ENCODE results near the gene PGPEP1.

The PGPEP1 gene

DNA sequence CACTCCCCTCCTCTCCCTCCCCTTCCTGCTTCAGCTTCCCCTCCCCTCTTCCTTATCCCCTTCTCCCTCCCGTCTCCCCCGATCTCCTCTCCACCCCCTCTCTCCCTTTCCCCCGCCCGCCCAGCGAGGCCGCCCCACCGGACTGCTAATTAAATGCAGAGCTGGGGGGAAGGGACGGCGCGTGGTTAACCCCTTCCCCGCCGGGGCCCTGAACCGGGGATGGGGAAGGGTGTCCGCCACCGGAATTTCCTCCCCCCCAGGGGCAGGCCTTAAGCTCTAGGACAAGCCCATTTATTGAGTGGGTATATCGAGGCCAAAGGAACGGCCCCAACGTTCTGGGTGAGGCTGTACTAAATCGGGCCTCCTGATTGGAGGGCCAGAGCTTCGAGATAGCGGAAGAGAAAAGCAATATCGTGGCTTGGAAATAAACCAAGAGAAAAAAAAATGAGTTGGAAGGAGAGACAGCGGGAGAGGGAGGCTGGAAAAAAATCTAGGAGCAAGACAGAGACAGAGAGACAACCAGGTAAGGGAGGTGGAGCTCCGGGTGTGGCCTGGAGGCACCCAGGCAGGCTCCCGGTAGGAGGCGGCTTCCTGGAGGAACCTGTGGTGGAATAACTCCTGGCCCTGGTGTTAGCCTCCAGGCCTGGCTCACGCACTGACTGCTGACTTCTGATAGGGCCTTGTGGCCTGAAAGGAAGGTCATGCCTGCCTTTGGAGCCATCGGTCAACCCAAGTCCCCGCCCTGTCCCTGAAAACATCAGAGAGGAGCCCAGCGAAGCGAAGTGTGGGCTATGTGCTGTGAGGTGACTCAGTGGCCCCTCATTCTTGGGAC, 47.4 kb upstream of the PGPEP1 start:
- peak; percentile 88 to 92 for DNase-seq
- Histone ChIP-seq H3K4me3 (peak overlapping the region; percentile 64), H3K9me3 (no peaks in the 10 kb centered on the region), H3K36me3 (no peaks in the 10 kb centered on the region), H3K4me1 (peaks cover 8 to 40% (median 35%) of the 10 kb centered on the region in 4 donors), H3K27me3 (no peaks in the 10 kb centered on the region), H3K27ac (peak overlapping the region; percentile 95 to 99)
- TF ChIP-seq, protein P1, sequence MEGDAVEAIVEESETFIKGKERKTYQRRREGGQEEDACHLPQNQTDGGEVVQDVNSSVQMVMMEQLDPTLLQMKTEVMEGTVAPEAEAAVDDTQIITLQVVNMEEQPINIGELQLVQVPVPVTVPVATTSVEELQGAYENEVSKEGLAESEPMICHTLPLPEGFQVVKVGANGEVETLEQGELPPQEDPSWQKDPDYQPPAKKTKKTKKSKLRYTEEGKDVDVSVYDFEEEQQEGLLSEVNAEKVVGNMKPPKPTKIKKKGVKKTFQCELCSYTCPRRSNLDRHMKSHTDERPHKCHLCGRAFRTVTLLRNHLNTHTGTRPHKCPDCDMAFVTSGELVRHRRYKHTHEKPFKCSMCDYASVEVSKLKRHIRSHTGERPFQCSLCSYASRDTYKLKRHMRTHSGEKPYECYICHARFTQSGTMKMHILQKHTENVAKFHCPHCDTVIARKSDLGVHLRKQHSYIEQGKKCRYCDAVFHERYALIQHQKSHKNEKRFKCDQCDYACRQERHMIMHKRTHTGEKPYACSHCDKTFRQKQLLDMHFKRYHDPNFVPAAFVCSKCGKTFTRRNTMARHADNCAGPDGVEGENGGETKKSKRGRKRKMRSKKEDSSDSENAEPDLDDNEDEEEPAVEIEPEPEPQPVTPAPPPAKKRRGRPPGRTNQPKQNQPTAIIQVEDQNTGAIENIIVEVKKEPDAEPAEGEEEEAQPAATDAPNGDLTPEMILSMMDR (IDR thresholded peaks at IDR 0.05) = no peak
- intact Hi-C loops (cut with DNase I; ENCODE audit: low total_unique reads) = no loop called here

- Histone ChIP-seq H3K4me1 (peaks cover 8 to 40% (median 35%) of the 10 kb centered on the region in 4 donors), H3K27me3 (no peaks in the 10 kb centered on the region), H3K36me3 (no peaks in the 10 kb centered on the region), H3K9me3 (no peaks in the 10 kb centered on the region), H3K27ac (peak overlapping the region; percentile 95 to 99), H3K4me3 (peak overlapping the region; percentile 64)
- peak in 1 of 2 donors; percentile 37 for DNase-seq
- TF ChIP-seq, protein P1 (IDR thresholded peaks at IDR 0.05) = no peak
- intact Hi-C loops (cut with DNase I; ENCODE audit: low total_unique reads) = no loop called here
These were observed 46.5 kb upstream of the PGPEP1 start for GRCh38 chr19:18293642-18294466.

DNA sequence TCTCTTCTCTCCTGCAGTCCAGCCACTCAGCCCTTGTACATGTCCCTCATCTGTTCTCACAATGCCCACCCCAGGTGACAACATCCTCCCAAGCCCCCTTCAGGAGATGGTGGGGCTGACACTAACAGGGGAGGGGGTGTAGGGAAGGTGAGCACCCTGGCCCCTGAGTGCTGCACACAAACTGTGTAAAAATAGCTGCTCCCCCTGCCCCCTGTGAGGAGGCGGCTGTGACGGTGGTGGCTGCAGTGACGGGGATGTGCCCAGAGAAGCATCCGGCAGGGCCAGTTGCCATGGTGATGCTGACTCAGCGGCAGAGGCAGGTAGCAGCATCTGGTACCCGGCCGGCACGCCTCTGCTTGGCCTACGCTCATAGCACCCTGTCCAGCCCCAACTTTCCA, 45.9 kb upstream of the PGPEP1 start:
- no peaks in the 10 kb centered on the region for H3K27me3 ChIP-seq
- no peaks in the 10 kb centered on the region for H3K36me3 ChIP-seq
- peak in 1 of 2 donors; percentile 35 for DNase-seq
- TF ChIP-seq, protein P1 (IDR thresholded peaks at IDR 0.05) = no peak
- intact Hi-C loops (cut with DNase I; ENCODE audit: low total_unique reads) = no loop called here
- peaks cover 8 to 40% (median 35%) of the 10 kb centered on the region in 4 donors for H3K4me1 ChIP-seq
- no peak overlapping the region for H3K4me3 ChIP-seq
- H3K9me3 ChIP-seq = no peaks in the 10 kb centered on the region
- peak overlapping the region; percentile 95 to 99 for H3K27ac ChIP-seq

GRCh38 chr19:18295034-18295451, 45.4 kb upstream of the PGPEP1 start:
- no peak overlapping the region for H3K27ac ChIP-seq
- intact Hi-C loops (cut with DNase I; ENCODE audit: low total_unique reads) = no loop called here
- H3K4me1 ChIP-seq = peaks cover 8 to 34% (median 30%) of the 10 kb centered on the region in 4 donors
- no peak for DNase-seq
- H3K9me3 ChIP-seq = no peaks in the 10 kb centered on the region
- no peak overlapping the region for H3K4me3 ChIP-seq
- no peaks in the 10 kb centered on the region for H3K27me3 ChIP-seq
- TF ChIP-seq, protein P1 (IDR thresholded peaks at IDR 0.05) = no peak
- H3K36me3 ChIP-seq = no peaks in the 10 kb centered on the region

DNA sequence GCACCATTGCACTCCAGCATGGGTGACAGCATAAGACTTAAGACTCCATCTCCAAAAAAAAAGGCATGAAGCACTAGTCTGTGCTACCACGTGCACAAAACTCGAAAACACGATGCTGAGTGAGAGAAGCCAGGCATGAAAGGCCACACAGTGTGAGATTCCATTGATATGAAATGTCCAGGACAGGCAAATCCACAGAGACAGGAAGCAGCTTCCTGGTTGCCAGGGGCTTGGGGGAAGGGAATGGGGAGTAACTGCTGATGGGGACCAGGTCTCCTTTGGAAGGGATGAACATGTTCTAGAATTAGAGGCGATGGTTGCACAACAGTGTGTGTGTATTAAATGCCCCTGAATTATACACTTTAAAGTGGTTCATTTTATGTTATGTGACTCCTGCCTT, 43.1 kb upstream of the PGPEP1 start:
- TF ChIP-seq, protein P1 (IDR thresholded peaks at IDR 0.05) = no peak
- intact Hi-C loops (cut with DNase I; ENCODE audit: low total_unique reads) = no loop called here
- Histone ChIP-seq H3K4me1 (peaks cover 8 to 38% (median 37%) of the 10 kb centered on the region in 4 donors), H3K27me3 (no peaks in the 10 kb centered on the region), H3K27ac (peak overlapping the region; percentile 19 to 44), H3K36me3 (no peaks in the 10 kb centered on the region), H3K4me3 (no peak overlapping the region), H3K9me3 (no peaks in the 10 kb centered on the region)
- DNase-seq = no peak
